ENCODE data around the gene CTBS. TPM values are rescaled to one million over a fixed set of nuclear protein-coding genes. Genes with fewer than 3 reads are reported as not detected.

The CTBS gene
- total RNA-seq, 4 donors from 2014 or later, result 15.1 to 16.9 (median 15.5) TPM

DNA sequence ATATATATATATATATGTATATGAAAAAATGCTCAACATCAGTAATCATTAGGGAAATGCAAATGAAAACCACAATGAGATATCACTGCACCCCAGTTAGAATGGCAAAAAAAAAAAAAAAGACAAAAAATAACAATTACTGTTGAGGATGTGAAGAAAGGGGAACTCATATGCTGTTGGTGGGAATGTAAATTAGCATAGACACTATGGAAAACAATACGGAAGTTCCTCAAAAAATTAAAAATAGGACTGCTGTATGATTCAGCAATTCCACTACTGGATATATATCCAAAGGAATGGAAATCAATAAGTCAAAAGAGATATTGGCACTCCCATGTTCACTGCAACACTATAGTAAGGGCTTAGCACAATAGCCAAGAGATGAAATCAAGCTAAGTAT, 41.5 kb upstream of the CTBS start:
- H3K4me3 ChIP-seq (ENCODE audit: low read depth, poor library complexity, severe bottlenecking), result no peak overlapping the region
- intact Hi-C loops (cut with DNase I; ENCODE audit: low total_unique reads), result no loop called here
- TF ChIP-seq POLR2A (IDR thresholded peaks at IDR 0.05), result no peak
- TF ChIP-seq, protein P1, sequence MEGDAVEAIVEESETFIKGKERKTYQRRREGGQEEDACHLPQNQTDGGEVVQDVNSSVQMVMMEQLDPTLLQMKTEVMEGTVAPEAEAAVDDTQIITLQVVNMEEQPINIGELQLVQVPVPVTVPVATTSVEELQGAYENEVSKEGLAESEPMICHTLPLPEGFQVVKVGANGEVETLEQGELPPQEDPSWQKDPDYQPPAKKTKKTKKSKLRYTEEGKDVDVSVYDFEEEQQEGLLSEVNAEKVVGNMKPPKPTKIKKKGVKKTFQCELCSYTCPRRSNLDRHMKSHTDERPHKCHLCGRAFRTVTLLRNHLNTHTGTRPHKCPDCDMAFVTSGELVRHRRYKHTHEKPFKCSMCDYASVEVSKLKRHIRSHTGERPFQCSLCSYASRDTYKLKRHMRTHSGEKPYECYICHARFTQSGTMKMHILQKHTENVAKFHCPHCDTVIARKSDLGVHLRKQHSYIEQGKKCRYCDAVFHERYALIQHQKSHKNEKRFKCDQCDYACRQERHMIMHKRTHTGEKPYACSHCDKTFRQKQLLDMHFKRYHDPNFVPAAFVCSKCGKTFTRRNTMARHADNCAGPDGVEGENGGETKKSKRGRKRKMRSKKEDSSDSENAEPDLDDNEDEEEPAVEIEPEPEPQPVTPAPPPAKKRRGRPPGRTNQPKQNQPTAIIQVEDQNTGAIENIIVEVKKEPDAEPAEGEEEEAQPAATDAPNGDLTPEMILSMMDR (IDR thresholded peaks at IDR 0.05), result no peak
- 85% methylated on average over 1 of the region's 1 CpG for WGBS, 2 donors
- no peak for DNase-seq (ENCODE audit: low spot score in 2 of 2)

DNA sequence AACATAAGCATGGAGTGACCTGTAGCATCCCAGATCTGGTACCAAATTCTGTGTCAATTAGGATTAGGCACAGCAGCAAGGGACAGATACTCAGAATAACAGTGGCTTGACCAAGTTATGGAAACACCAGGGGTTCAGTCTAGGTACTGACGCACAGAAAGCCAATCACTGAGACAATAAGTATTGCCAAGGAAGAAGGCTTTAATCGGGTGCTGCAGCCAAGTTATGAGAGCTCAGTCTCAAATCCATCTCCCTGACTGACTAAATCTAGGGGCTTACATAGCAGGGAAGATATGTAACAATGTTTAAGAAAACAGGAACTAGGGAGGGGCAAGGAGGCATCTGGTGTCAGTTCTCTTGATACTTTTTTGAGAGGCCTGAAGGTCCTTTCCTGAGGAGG, 39.6 kb upstream of the CTBS start:
- TF ChIP-seq, protein P1 (IDR thresholded peaks at IDR 0.05), result no peak
- TF ChIP-seq POLR2A (IDR thresholded peaks at IDR 0.05), result no peak
- 93% methylated on average over 2 of the region's 2 CpGs for WGBS, 2 donors
- H3K4me3 ChIP-seq (ENCODE audit: low read depth, poor library complexity, severe bottlenecking), result no peak overlapping the region
- intact Hi-C loops (cut with DNase I; ENCODE audit: low total_unique reads), result no loop called here
- no peak for DNase-seq (ENCODE audit: low spot score in 2 of 2)

DNA sequence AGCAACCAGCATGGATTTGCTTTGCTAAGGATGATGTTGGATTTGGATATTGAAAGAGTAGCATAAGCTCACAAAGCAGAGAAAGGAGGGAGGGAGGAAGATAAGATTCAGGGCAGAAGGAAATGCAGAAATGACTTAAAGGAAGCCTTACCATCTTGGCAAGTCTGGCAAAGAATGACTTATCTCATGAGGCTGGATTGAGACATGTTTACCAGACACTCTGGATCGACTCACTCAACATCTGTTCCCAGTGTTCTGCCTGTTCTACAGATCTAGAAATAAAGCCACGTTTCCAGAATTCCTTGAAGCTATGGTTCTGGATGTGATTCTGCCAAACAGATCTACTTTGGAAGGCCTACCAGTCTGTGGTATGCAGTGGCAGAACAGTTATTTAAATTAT, 38.8 kb upstream of the CTBS start:
- intact Hi-C loops (cut with DNase I; ENCODE audit: low total_unique reads), result no loop called here
- 43 to 60% methylated on average over 2 of the region's 2 CpGs for WGBS, 2 donors
- TF ChIP-seq, protein P1 (IDR thresholded peaks at IDR 0.05), result no peak
- TF ChIP-seq POLR2A (IDR thresholded peaks at IDR 0.05), result no peak
- no peak for DNase-seq (ENCODE audit: low spot score in 2 of 2)
- H3K4me3 ChIP-seq (ENCODE audit: low read depth, poor library complexity, severe bottlenecking), result no peak overlapping the region

DNA sequence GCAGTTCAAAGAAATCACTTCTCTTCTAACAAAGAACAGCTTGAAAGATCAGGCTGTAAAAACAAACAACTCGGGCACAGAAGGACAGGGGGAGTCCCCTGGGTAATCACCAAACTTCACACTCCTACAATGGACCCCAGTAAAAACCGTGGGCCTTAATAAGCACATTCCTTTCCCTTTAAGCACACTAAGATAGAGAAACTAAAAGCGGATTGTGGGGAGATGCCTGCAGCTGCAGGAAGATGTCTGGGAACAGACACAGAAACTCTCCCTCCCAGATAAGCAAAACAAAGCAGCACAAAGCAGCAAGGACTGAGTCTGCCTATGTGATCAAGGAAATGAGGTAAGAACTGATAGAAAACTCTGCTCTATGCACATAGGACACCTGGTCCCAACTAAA, 37.6 kb upstream of the CTBS start:
- intact Hi-C loops (cut with DNase I; ENCODE audit: low total_unique reads), result no loop called here
- 33 to 36% methylated on average over 3 of the region's 3 CpGs for WGBS, 2 donors
- no peak overlapping the region for H3K4me3 ChIP-seq (ENCODE audit: low read depth, poor library complexity, severe bottlenecking)
- TF ChIP-seq, protein P1 (IDR thresholded peaks at IDR 0.05), result no peak
- TF ChIP-seq POLR2A (IDR thresholded peaks at IDR 0.05), result no peak
- no peak for DNase-seq (ENCODE audit: low spot score in 2 of 2)

DNA sequence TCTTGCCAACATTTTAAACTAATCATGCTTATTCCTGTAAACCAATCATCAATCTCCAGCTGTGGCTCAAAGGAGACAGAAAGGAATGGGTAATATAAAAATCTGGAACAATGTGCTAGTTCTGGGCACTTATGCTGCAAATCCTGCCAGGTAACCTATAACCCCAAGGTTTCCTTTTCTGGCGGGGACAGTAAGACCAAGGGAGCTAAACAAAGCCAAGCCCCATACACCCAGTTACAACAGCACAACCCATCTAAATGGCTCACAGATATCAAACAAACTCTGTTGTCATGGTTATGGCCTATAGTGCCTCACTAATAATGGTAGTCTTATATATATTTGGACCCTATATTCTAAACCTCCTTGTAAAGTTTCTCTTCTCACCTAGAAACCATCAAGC, 36.9 kb upstream of the CTBS start:
- H3K4me3 ChIP-seq (ENCODE audit: low read depth, poor library complexity, severe bottlenecking), result no peak overlapping the region
- intact Hi-C loops (cut with DNase I; ENCODE audit: low total_unique reads), result no loop called here
- TF ChIP-seq POLR2A (IDR thresholded peaks at IDR 0.05), result no peak
- TF ChIP-seq, protein P1 (IDR thresholded peaks at IDR 0.05), result no peak
- WGBS, 2 donors, result 0 to 56% methylated on average over 1 of the region's 1 CpG
- no peak for DNase-seq (ENCODE audit: low spot score in 2 of 2)

DNA sequence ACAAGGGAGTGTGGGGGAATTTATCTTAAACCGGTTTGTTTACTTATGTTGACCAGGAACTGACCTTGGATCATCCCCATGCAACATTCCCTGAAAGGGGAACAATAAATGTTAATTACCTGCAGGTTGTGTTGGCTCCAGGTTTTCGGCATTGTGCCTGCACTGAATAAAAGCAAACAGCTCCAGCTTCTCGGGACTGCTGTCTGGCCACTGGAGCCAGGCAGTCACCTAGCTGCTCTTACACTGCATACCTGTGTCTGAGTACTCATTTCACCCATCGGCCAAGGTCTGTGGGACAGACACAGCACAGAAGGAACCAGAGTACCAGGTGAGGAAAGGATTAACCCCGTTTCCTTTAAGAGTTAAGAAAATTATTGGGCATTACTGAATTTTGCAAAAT, 32.7 kb upstream of the CTBS start:
- intact Hi-C loops (cut with DNase I; ENCODE audit: low total_unique reads), result loop anchor here (5.0 to 10.0 kb wide), 2 partner anchors 165 to 472 kb away; no protein-coding TSS in a partner anchor
- WGBS, 2 donors, result 82 to 88% methylated on average over 5 of the region's 5 CpGs
- no peak overlapping the region for H3K4me3 ChIP-seq (ENCODE audit: low read depth, poor library complexity, severe bottlenecking)
- no peak for TF ChIP-seq POLR2A (IDR thresholded peaks at IDR 0.05)
- TF ChIP-seq, protein P1 (IDR thresholded peaks at IDR 0.05), result no peak
- no peak for DNase-seq (ENCODE audit: low spot score in 2 of 2)
